ENCODE measurements around the gene DSCAM.

The DSCAM gene

GRCh38 chr21:40640266-40640789, 206.6 kb downstream of the DSCAM start:
- DNase-seq, result no peak

DNA sequence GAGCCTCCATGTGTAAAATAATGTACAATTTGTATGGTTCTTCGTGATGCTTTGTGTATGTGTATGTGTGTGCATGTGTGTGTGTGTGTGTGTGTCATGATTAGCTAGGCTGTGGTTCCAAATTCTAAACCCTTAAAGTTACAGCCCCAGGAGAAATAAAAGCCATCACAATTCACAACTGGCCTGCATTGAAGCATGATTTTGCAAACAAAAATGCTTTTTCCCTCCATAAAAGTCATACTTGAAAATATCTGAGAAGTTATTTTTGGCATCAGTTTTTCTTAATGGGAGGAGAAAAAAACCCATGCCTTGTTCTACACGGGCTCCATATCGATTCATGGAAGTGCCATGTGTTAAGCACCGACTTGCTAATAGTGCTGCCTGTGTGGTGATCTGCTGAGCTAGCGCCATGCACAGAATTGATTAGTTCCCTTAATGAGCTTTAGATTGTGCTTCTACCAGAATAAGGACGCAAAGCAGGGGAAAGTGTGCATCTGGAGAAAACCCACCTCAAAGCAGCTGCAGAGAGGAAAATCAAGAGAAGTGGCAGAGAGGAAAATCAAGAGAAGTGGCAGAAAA, 207.3 kb downstream of the DSCAM start:
- no peak for DNase-seq

DNA sequence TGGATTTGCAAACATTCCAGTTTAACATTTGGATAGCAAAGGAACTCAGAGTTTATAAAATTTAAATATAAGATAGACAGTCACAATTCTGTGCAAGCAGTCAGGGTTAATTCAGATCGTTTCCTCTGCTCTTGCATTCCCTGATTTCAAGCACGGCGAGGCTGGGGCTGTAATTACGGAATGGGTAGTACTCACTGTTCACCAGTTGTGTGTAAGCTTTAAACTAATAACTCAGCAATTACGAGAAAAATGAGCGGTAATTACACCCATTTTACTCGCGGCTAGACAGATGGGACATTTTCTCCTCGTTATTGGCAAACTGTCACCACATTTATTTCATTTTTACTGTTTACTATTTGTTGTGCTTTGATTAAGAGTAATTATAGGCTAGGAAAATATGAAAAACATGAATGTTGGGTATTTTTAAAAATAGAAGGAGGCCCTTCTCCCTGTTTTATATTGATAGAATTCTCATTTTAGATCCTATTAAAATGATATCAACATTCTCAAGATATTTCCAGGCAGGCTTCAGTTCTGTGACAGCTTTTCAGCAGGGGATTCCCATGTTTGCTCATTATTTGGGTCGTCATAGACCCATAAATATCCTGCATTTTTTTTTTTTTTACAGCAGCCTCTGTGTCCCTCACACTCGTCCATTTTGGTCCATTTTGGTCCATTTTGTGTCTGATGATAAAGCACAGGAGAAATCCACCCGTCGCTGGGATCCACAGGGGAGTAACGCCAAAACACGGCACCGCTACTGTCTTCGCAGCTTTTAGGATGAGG, 208.3 kb downstream of the DSCAM start:
- DNase-seq, result no peak

DNA sequence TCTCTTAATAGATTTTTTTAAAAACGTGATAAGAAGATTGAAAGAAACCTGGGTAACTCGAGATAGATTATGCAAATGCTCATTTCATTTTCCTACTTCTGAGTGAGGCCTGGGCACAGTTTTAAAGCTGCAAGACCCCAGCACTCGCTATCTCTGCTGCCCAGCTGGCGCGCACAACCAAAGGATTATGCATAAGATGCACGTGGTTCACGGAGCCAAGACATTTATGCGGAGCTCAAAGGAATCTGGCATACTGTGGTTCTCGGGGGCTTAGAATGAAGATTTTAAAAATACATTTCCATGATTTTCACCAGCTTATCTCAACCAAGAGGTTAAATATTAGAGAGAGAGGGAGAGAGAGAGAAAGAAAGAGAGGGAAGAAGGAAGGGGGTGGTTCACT, 210.9 kb downstream of the DSCAM start:
- DNase-seq, result no peak

- no peak for DNase-seq
Measured at GRCh38 chr21:40635391-40635790, 211.6 kb downstream of the DSCAM start.

GRCh38 chr21:40634141-40634540, 212.8 kb downstream of the DSCAM start:
- DNase-seq, result no peak

- no peak for DNase-seq
Measured at GRCh38 chr21:40633048-40633447, 213.9 kb downstream of the DSCAM start.

GRCh38 chr21:40631211-40631610, 215.7 kb downstream of the DSCAM start:
- no peak for DNase-seq

DNA sequence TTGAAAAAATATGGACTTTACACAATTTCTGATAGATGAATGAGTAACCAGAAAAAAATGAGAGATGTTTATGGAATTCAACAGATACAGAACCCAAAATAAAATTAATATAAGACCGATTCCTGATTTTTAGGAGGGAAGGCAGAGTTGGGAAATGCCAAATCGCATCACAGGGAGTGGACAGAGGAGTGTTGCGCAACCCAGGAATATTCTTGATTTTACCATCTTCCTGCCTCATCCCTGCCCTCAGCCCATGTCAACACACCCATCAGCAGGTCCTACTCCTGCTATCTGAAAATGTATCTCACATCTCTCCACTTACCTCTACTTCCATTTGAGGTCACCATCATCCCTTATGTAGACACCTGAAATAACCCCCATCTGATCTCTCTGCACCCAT, 221.0 kb downstream of the DSCAM start:
- no peak for DNase-seq

DNA sequence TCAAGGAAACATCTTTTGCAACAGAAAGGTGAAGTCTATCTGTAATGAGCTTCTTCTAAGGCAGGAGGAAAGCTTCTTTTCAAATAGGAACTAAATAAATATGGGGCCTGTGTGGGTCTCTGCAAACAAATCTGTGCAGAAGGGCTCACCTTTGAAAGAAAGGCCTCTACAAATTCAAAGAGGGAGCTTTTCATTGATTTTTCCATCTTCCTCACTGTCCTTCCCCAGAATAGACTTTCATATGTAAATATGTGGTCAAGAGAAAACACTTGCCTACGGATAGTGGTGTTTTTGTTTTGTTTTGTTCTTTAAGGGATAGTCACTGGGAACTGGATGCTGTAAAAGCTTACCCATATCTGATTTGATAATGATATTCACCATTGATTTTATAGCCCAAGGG, 223.4 kb downstream of the DSCAM start:
- DNase-seq, result no peak

GRCh38 chr21:40622531-40622930, 224.4 kb downstream of the DSCAM start:
- peak; percentile 19 for DNase-seq

DNA sequence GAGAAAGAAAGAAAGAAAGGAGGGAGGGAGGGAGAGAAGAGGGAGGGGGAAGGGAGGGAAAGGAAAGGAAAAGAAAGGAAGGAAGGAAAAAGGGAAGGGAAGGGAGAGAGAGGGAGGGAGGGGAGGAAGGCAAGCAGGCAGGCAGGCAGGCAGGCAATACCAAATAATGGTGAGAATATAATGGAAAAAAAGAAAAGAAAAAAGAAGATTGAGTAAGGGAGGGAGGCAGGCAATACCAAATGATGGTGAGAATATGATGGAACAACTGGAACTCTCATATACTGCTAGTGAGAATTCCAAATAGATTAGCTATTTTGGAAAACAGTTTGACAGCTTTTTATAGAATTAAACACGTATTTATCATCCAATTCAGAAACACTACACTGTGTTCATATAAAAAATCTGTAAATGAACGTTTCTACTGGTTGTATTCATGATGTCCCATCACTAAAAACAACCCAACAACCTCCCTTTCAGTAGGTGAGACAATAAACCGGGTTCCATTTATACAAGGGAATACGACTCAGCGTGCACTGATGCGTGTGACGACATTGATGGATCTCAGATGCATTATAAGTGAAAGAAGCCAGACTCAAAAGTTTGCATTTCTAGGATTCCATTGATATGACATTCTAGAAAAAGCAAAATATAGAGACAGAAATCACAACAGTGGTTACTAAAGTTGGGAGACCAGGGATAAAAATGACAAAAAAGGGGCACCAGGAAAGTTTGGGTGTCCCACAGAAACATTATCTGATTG, 226.4 kb downstream of the DSCAM start:
- DNase-seq, result no peak

DNA sequence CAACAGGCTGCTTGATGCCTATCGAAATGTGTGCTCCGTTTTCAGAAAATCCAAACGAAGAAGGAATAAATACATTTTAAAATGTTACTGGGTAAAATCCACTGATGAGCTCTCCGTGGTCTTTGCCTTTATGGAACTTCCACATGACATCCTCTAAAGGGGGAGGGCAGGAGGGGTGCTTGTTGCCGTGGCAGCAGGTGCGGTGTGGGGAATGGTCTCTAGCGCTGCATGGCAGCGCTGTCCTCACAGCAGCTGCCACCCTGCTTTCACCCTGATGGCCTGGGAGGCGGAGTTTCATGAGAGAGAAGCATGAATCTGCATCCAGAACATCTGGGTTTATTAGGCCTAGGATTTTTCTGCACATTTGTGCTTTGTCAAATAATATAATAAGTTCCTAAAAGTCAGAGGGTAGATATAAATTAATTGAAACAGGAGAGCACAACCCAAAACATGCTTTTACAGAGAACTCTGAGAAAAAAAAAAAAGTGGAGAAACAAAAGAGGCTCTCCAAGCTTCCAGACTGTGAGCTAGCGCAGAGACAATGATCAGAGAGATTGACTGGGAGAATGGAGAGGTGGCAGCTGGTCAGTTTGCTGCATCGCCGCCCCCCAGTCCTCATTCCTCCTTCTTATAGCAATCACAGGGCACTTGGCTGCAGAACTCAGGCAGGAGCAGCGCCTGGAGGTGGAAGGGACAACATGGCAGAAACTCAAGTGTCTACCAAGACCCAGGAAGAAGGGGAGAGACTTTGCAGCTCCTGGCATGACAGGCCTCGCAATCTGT, 228.6 kb downstream of the DSCAM start:
- no peak for DNase-seq

DNA sequence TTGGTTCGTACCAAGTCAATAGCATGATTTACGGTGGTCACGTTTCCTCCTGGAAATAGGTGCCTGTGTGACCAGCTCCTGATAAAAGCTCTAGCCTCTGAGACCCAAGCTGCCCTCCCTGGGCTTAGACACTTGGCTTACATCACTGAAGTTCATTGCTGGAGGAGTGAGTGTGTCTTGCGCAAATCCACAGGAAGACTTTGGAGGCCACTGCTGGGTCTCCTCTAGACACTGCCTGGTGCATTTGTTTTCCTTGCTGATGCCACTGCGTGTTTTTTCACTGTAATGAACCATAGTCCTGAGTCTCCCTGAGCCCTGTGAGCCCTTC, 230.6 kb downstream of the DSCAM start:
- DNase-seq, result no peak

- no peak for DNase-seq
Measured at GRCh38 chr21:40615505-40616376, 231.2 kb downstream of the DSCAM start.

GRCh38 chr21:40613546-40614030, 233.4 kb downstream of the DSCAM start:
- DNase-seq, result no peak

GRCh38 chr21:40610345-40610744, 236.6 kb downstream of the DSCAM start:
- DNase-seq, result no peak

DNA sequence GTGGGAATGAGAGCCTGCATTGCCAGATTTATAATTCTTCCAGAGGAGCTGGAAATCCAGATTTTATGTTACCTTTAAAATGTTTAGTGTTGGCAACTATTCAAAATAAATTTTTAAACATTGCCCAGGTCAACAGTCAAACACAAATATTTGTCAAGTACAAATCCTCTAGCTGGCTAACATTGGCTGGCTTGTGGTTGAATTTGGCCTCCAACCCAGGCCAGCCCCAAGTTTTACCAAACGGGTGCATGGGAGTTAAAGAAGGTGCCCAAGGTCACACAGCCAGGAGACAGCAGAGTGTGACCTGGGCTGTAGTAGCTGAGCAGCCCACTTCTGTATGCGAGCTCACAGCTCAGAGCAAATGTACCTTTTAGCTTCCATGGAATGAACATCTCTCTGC, 240.6 kb downstream of the DSCAM start:
- DNase-seq, result no peak

- no peak for DNase-seq
Measured at GRCh38 chr21:40605094-40605493, 241.9 kb downstream of the DSCAM start.

- DNase-seq, result no peak
Measured at GRCh38 chr21:40603774-40604173, 243.2 kb downstream of the DSCAM start.

DNA sequence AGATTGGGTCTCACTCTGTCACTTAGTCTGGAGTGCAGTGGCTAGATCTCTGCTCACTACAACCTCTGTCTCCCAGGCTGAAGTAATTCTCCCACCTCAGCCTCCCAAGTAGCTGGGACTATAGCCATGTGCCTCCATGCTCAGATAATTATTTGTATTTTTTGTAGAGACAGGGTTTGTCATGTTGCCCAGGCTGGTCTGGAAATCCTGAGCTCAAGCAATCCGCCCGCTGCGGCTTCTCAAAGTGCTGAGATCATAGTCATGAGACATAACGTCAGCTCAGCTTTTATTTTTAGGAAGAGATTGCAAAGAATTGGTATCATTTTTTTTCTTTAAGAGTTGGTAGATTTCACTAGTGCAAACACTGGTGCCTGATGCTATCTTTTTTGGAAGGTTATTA, 244.9 kb downstream of the DSCAM start:
- DNase-seq, result no peak

DNA sequence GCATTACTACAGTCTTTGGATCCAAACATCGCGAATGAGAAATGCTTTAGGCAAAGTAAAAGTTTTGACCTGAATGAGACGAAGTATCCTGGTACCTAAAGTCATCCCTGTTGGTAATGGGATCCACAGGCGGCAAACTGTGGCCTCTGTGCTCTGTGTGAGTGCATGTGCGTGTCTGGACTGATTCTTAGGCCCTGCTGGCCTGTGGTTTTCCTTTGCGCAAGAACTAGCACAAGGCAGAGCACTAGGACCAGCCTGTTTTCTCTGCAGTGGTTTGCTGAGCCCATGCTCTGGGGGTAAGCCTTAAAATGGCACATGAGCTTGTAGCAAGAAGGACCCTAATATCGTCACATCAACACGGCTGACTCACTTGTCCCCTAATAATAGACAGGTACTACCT, 251.2 kb downstream of the DSCAM start:
- DNase-seq, result no peak

Data from DMS153 (cell line).